ENCODE measurements around the gene NRG2. TPM values are rescaled to one million over a fixed set of nuclear protein-coding genes. Genes with fewer than 3 reads are reported as not detected.

Gene NRG2
- total RNA-seq, 3 donors from 2014 or later (not counting 1 experiment from before 2014, with no cell fraction given) = 0.21 to 0.50 (median 0.40) TPM

DNA sequence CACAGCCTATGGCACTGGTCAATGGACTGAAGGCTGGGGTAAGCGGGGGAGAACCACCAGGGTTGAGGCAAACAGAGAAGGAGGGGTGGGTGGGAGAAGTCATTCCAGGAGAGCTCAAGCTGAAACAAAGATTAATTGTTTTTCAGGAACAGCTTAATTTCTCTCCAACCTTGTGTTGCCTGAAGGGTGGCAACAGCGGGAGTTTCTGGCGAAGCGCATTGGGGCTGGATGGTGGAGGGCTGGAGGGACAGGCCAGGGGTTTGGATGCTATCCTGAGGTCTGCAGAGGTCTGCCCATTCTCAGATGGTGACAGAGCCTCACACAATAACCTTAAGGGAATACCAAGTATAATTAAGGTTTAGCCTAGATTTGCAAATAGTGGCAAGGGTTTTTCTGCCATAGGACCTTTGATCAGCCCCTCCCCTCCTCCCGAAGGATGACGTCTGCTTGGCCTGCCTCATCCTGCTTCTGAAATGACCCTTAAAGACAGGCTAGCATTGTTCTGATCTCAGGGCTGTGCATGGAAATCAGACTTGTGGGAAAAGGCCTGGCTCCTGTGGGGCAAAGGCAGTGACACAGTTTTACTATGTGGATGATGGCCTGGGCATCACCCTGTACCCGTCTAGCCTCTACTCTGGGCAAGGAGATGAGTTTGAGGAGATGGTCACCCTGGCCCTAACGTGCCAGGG is 214.7 kb downstream of the NRG2 start:
- WGBS (ENCODE audit: insufficient coverage) = 82% methylated on average over 8 of the region's 8 CpGs
- TF ChIP-seq CTCF (IDR thresholded peaks at IDR 0.05) = no peak
- Histone ChIP-seq H3K36me3 (ENCODE audit: control insufficient read depth, insufficient read depth, low read length) (no peaks in the 10 kb centered on the region), H3K27ac (ENCODE audit: low read length) (no peak overlapping the region), H3K4me1 (ENCODE audit: control insufficient read depth, insufficient read depth, low read length) (no peaks in the 10 kb centered on the region), H3K27me3 (ENCODE audit: control insufficient read depth, insufficient read depth, low read length) (no peaks in the 10 kb centered on the region), H3K9me3 (ENCODE audit: control insufficient read depth, insufficient read depth, low read length) (no peaks in the 10 kb centered on the region), H3K4me3 (ENCODE audit: low read length) (no peak overlapping the region)
- DNase-seq (no peak), ATAC-seq (no peak)
- Mint-ChIP-seq H3K4me3 (no peak overlapping the region), H3K4me1 (no peaks in the 10 kb centered on the region), H3K36me3 (no peaks in the 10 kb centered on the region), H3K9me3 (no peaks in the 10 kb centered on the region), H3K27ac (no peak overlapping the region), H3K27me3 (ENCODE audit: low read depth in 2 of 2) (peaks cover 8 to 27% of the 10 kb centered on the region in 2 donors)
- intact Hi-C loops (cut with micrococcal nuclease) = no loop called here

DNA sequence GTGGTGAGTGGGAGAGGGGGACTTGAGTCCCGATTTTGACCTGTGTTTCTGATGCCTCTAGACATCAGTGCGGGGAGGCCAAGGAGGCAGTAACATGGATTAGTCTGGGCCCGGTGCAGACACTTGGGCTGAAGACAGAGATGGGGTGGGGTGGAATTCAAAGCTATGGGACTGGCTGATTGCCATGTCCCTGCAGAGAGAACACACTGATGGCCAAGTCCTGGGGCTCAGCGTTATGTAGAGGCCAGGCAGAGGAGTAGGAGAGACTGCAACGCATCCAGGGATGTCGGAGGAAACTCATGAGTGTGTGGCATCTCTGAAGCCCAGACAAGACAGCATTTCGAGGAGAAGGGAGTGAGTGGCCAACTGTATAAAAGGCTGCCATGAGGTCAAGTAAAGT is 217.4 kb downstream of the NRG2 start:
- no peak overlapping the region for H3K4me3 Mint-ChIP-seq
- H3K27me3 Mint-ChIP-seq (ENCODE audit: low read depth in 2 of 2) = peaks cover under 1 to 8% of the 10 kb centered on the region in 2 donors
- no peak overlapping the region for H3K4me3 ChIP-seq (ENCODE audit: low read length)
- no peaks in the 10 kb centered on the region for H3K4me1 Mint-ChIP-seq
- TF ChIP-seq CTCF (IDR thresholded peaks at IDR 0.05) = no peak
- no peak overlapping the region for H3K27ac Mint-ChIP-seq
- intact Hi-C loops (cut with micrococcal nuclease) = no loop called here
- H3K9me3 ChIP-seq (ENCODE audit: control insufficient read depth, insufficient read depth, low read length) = no peaks in the 10 kb centered on the region
- H3K27ac ChIP-seq (ENCODE audit: low read length) = no peak overlapping the region
- no peaks in the 10 kb centered on the region for H3K4me1 ChIP-seq (ENCODE audit: control insufficient read depth, insufficient read depth, low read length)
- ATAC-seq (no peak), DNase-seq (no peak)
- WGBS (ENCODE audit: insufficient coverage) = 81% methylated on average over 7 of the region's 7 CpGs
- H3K36me3 Mint-ChIP-seq = no peaks in the 10 kb centered on the region
- H3K36me3 ChIP-seq (ENCODE audit: control insufficient read depth, insufficient read depth, low read length) = no peaks in the 10 kb centered on the region
- H3K27me3 ChIP-seq (ENCODE audit: control insufficient read depth, insufficient read depth, low read length) = no peaks in the 10 kb centered on the region
- no peaks in the 10 kb centered on the region for H3K9me3 Mint-ChIP-seq

GRCh38 chr5:139823757-139824355 is 219.2 kb downstream of the NRG2 start:
- Histone ChIP-seq H3K4me1 (ENCODE audit: control insufficient read depth, insufficient read depth, low read length) (no peaks in the 10 kb centered on the region), H3K27me3 (ENCODE audit: control insufficient read depth, insufficient read depth, low read length) (no peaks in the 10 kb centered on the region), H3K9me3 (ENCODE audit: control insufficient read depth, insufficient read depth, low read length) (no peaks in the 10 kb centered on the region), H3K4me3 (ENCODE audit: low read length) (no peak overlapping the region), H3K36me3 (ENCODE audit: control insufficient read depth, insufficient read depth, low read length) (no peaks in the 10 kb centered on the region), H3K27ac (ENCODE audit: low read length) (no peak overlapping the region)
- no peak overlapping the region for H3K4me3 Mint-ChIP-seq
- DNase-seq = no peak
- TF ChIP-seq CTCF (IDR thresholded peaks at IDR 0.05) = no peak
- H3K4me1 Mint-ChIP-seq = no peaks in the 10 kb centered on the region
- peaks cover 7 to 8% of the 10 kb centered on the region in 2 donors for H3K27me3 Mint-ChIP-seq (ENCODE audit: low read depth in 2 of 2)
- H3K36me3 Mint-ChIP-seq = no peaks in the 10 kb centered on the region
- WGBS (ENCODE audit: insufficient coverage) = 91% methylated on average over 7 of the region's 7 CpGs
- intact Hi-C loops (cut with micrococcal nuclease) = no loop called here
- ATAC-seq = no peak
- no peak overlapping the region for H3K27ac Mint-ChIP-seq
- peaks cover under 1% of the 10 kb centered on the region in 2 donors for H3K9me3 Mint-ChIP-seq
